ENCODE data around the gene ACOXL. TPM values are rescaled to one million over a fixed set of nuclear protein-coding genes. Genes with fewer than 3 reads are reported as not detected.

Gene ACOXL
- total RNA-seq, 1 donor from 2014 or later = 0.58 TPM

DNA sequence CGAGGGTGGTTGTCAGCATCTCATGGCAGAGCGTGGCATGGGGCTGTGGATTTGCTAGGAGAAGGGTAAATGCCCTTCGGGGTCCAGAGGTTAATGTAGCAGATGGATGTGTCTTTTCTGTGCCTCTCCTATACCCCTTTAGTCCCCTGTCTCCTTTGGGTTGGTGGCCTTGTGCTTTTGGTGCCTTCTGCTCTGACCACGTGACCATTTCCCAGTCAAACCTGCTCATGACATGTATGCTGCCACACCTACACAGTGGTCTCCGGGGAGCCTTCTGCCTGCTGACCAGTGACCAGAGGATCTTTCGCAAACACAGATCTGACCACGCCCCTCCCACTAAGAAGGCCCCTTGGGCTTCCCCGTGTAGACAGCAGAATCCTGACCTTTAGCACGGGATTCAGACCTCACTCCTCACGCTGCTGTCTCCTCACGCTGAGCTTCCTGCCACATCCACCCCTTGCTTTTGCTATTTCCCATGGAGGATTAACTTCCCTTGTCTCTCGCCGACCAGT is 116.2 kb downstream of the ACOXL start:
- no peaks in the 10 kb centered on the region for H3K36me3 ChIP-seq (ENCODE audit: control insufficient read depth, insufficient read depth, low read length)
- no peak for DNase-seq (ENCODE audit: low read depth)

DNA sequence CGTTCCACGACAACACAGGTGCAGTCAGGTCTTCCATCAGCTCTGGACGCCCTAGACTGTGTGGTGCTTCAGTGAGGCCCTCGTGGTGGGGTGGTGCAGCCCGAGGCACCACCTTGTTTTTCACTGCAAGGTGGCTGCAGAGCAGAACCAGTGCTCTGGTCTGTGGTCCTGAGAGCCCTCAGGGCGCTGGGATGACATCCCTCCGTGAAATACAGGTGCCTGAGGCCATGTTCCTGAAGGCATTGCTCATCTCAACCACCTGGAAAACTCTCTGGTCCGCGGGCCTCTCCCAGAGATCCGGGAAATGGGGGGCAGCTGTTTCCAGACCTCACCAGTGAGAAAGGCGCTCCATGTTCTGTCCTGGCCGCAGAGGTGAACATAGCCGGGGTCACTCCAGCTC is 119.2 kb downstream of the ACOXL start:
- Histone ChIP-seq H3K36me3 (ENCODE audit: control insufficient read depth, insufficient read depth, low read length) (no peaks in the 10 kb centered on the region), H3K4me3 (ENCODE audit: low read depth, low read length) (no peak overlapping the region), H3K27me3 (ENCODE audit: control insufficient read depth, insufficient read depth, low read length) (peaks cover 5% of the 10 kb centered on the region)
- no peak for DNase-seq (ENCODE audit: low read depth)
- TF ChIP-seq, protein P1, sequence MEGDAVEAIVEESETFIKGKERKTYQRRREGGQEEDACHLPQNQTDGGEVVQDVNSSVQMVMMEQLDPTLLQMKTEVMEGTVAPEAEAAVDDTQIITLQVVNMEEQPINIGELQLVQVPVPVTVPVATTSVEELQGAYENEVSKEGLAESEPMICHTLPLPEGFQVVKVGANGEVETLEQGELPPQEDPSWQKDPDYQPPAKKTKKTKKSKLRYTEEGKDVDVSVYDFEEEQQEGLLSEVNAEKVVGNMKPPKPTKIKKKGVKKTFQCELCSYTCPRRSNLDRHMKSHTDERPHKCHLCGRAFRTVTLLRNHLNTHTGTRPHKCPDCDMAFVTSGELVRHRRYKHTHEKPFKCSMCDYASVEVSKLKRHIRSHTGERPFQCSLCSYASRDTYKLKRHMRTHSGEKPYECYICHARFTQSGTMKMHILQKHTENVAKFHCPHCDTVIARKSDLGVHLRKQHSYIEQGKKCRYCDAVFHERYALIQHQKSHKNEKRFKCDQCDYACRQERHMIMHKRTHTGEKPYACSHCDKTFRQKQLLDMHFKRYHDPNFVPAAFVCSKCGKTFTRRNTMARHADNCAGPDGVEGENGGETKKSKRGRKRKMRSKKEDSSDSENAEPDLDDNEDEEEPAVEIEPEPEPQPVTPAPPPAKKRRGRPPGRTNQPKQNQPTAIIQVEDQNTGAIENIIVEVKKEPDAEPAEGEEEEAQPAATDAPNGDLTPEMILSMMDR (IDR thresholded peaks at IDR 0.05; ENCODE audit: insufficient read depth, low read length, poor library complexity, severe bottlenecking) = no peak

More for the DNA sequence above, 116.2 kb downstream of the ACOXL start:
- TF ChIP-seq, protein P1 (IDR thresholded peaks at IDR 0.05; ENCODE audit: insufficient read depth, low read length, poor library complexity, severe bottlenecking) = no peak
- Histone ChIP-seq H3K4me3 (ENCODE audit: low read depth, low read length) (no peak overlapping the region), H3K27me3 (ENCODE audit: control insufficient read depth, insufficient read depth, low read length) (peaks cover 4% of the 10 kb centered on the region)

DNA sequence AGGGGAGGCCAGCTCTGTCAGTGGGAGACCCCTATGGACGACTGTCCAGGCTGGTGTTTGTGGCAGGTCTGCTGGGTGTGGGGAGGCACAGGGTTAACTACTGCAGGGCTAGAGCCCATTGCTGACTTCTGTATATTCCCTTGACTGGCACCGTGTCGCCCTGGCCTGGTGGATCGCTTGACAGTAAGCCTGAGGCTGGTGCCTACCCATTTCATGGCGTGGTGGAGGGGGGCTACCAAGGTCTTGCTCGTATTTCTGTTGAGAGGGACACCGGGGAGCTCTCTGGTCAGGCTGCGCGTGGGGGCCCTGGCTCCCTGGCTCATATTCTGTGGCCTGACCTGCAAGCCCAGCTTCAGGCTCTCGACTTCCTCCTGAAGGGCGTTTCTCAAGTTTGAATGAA is 119.7 kb downstream of the ACOXL start:
- H3K27me3 ChIP-seq (ENCODE audit: control insufficient read depth, insufficient read depth, low read length) = peaks cover 5% of the 10 kb centered on the region
- no peaks in the 10 kb centered on the region for H3K36me3 ChIP-seq (ENCODE audit: control insufficient read depth, insufficient read depth, low read length)
- TF ChIP-seq, protein P1 (IDR thresholded peaks at IDR 0.05; ENCODE audit: insufficient read depth, low read length, poor library complexity, severe bottlenecking) = no peak
- no peak for DNase-seq (ENCODE audit: low read depth)
- no peak overlapping the region for H3K4me3 ChIP-seq (ENCODE audit: low read depth, low read length)

DNA sequence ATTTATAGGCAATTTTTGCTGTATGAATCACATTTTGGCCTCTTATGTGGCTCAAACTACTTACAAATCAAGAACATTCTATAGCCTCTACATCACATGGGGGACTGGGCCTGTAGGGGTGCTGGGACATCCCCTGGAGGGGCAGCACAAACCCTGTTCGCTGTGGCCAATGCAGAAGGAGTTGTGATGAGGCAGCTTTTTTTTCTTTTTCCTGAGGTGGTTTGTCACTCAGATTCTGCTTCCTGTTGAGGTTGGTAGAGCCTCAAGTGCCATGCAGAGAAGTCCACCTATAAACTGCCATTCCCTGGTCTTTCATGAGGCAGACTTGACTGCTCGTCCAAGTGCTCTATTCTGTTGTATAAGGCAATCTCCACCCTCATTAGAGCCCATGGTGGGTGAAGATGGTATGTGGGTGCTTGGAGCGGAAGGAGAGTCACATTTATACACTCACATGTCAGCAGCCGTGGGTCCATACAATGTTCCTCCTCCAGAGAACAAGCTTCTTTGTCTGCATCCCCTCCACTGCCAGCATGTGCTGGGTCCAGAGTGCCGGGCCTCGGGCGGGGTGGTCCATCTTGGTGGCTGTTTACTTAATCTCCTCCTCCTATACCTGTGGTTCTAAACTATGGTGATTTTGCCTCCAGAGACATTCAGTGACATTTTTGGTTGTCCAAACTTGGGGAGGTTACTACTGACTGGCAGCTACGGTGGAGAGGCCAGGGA is 120.3 kb downstream of the ACOXL start:
- TF ChIP-seq, protein P1 (IDR thresholded peaks at IDR 0.05; ENCODE audit: insufficient read depth, low read length, poor library complexity, severe bottlenecking) = no peak
- no peaks in the 10 kb centered on the region for H3K36me3 ChIP-seq (ENCODE audit: control insufficient read depth, insufficient read depth, low read length)
- no peak for DNase-seq (ENCODE audit: low read depth)
- no peak overlapping the region for H3K4me3 ChIP-seq (ENCODE audit: low read depth, low read length)
- peaks cover 5% of the 10 kb centered on the region for H3K27me3 ChIP-seq (ENCODE audit: control insufficient read depth, insufficient read depth, low read length)

DNA sequence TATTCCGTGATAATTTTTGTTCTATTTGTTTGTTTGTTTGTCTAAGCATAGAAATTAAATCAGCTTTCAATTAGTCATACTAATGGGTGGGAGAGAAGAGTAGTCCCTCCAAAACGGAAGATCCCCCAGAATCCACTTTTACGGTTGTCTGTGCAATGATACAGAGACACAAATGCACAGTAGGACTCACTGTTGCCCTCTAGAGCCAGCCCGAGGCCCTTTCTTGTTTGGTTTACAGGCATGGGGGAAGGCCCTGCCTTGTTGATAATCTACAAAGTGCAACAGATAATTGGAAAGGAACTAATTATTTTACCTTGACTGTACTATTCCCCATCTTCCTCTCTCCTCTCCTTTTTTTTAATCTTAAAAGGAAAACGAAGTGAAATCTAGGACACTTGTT is 121.1 kb downstream of the ACOXL start:
- H3K27me3 ChIP-seq (ENCODE audit: control insufficient read depth, insufficient read depth, low read length) = peaks cover 9% of the 10 kb centered on the region
- TF ChIP-seq, protein P1 (IDR thresholded peaks at IDR 0.05; ENCODE audit: insufficient read depth, low read length, poor library complexity, severe bottlenecking) = peak; percentile 58
- DNase-seq (ENCODE audit: low read depth) = no peak
- H3K4me3 ChIP-seq (ENCODE audit: low read depth, low read length) = no peak overlapping the region
- H3K36me3 ChIP-seq (ENCODE audit: control insufficient read depth, insufficient read depth, low read length) = no peaks in the 10 kb centered on the region

DNA sequence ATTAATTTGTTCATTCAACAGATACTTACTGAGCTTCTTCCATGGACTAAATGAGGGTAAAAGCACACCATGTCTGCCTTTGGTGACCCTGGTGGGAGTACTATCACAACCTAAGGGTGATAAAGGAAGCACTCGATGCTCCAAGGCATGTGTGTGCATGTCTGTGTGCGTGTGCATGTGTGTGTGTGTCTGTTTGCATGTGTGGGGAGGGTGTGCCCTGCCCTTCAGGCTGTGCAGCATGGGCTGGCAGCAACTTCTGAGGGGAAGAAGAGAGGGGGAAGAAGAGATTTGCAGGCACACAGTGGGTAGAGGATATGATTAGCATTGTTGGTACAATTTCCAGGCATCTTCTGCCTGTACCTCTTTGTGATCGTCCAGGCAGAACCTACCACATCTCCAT is 121.6 kb downstream of the ACOXL start:
- Histone ChIP-seq H3K27me3 (ENCODE audit: control insufficient read depth, insufficient read depth, low read length) (peaks cover 9% of the 10 kb centered on the region), H3K36me3 (ENCODE audit: control insufficient read depth, insufficient read depth, low read length) (no peaks in the 10 kb centered on the region), H3K4me3 (ENCODE audit: low read depth, low read length) (no peak overlapping the region)
- TF ChIP-seq, protein P1 (IDR thresholded peaks at IDR 0.05; ENCODE audit: insufficient read depth, low read length, poor library complexity, severe bottlenecking) = no peak
- DNase-seq (ENCODE audit: low read depth) = no peak

All from kidney epithelial cell (primary cell).